Right forelimb (tissue), 1 donor: ENCODE results near the gene NT5C.

Experiments
- DNase-seq: peaks from one replicate; pipeline ENCODE4 v3.0.0-alpha.2; 2018

Gene NT5C

GRCh38 chr17:75114552-75115314, 16.8 kb downstream of the NT5C start:
- no peak for DNase-seq

GRCh38 chr17:75113798-75114551, 17.6 kb downstream of the NT5C start:
- DNase-seq, result peak; percentile 91

GRCh38 chr17:75111777-75112335, 19.7 kb downstream of the NT5C start:
- no peak for DNase-seq

- DNase-seq, result no peak
Observed at GRCh38 chr17:75110234-75110937, 21.2 kb downstream of the NT5C start.

GRCh38 chr17:75109407-75110233, 21.9 kb downstream of the NT5C start, which contains the start of gene ARMC7:
Gene ARMC7, plus strand, starts transcription at chr17:75109969. Its CDS starts 320 bp downstream, at chr17:75110289.
- peak; percentile 93 for DNase-seq

- DNase-seq, result no peak
Observed at GRCh38 chr17:75109046-75109406, 22.5 kb downstream of the NT5C start.

GRCh38 chr17:75108193-75108592, 23.3 kb downstream of the NT5C start:
- DNase-seq, result no peak

- no peak for DNase-seq
Observed at GRCh38 chr17:75105126-75106080, 26.1 kb downstream of the NT5C start.

- DNase-seq, result no peak
Observed at GRCh38 chr17:75103601-75104554, 27.7 kb downstream of the NT5C start.

- DNase-seq, result no peak
Observed at GRCh38 chr17:75102385-75102821, 29.1 kb downstream of the NT5C start.

- DNase-seq, result no peak
Observed at GRCh38 chr17:75099881-75100595, 31.5 kb downstream of the NT5C start.

GRCh38 chr17:75098861-75099260, 32.7 kb downstream of the NT5C start:
- no peak for DNase-seq

GRCh38 chr17:75097865-75098264, 33.7 kb downstream of the NT5C start:
- DNase-seq, result no peak

- DNase-seq, result no peak
Observed at GRCh38 chr17:75096082-75096625, 35.4 kb downstream of the NT5C start.

GRCh38 chr17:75094871-75095399, 36.6 kb downstream of the NT5C start:
- DNase-seq, result no peak

- no peak for DNase-seq
Observed at GRCh38 chr17:75093548-75094158, 37.9 kb downstream of the NT5C start.

GRCh38 chr17:75091855-75092327, 39.7 kb downstream of the NT5C start:
- DNase-seq, result no peak
